Stimulated activated CD4-positive, alpha-beta T cell treated with anti-CD3 and anti-CD28 coated beads, Interleukin-1b, Interleukin-23, amount 100 ng/mL, for 48 hours (primary cell): Measurements from ENCODE around the gene SKAP1.
A peak's percentile ranks its signal among the peaks of the same experiment; 100 is the strongest.
"Not testable (repeated sequence)": the region's sequence is repeated elsewhere in the genome, so short reads cannot be mapped to it uniquely, and the experiment has no call there.

Experiments
- DNase-seq: peaks from one replicate; pipeline ENCODE4 v3.0.0-alpha.2; 2020

The SKAP1 gene

DNA sequence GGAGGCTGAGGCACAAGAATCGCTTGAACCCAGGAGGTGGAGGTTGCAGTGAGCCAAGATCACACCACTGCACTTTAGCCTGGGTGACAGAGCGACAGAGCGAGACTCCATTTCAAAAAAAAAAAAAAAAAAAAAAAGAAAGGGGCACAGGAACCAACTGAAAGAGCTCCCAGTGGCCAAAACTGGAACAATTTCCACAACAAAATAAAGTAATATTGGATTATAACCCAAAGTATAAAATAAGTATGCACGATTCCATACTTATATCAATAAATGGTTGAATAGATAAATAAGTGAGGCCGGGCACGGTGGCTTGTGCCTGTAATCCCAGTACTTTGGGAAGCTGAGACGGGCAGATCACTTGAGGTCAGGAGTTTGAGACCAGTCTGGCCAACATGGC, 19.2 kb downstream of the SKAP1 start:
- not testable (repeated sequence) for DNase-seq

DNA sequence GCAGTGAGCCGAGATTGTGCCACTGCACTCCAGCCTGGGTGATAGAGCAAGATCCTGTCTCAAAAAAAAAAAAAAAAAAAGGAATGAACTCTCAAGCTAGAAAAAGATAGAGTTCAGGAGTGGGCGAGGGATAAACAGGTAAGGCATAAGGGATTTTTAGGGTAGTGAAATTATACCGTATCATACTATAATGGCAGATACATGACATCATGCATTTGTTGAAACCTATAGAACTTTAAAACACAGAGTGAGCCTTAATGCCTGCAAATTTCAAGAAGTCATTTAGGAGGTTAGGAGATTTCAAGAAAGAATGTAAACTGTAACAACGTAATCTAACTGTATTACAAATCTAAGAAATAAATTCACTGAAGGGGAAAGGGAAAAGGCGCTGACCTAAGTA, 20.4 kb downstream of the SKAP1 start:
- DNase-seq: no peak

DNA sequence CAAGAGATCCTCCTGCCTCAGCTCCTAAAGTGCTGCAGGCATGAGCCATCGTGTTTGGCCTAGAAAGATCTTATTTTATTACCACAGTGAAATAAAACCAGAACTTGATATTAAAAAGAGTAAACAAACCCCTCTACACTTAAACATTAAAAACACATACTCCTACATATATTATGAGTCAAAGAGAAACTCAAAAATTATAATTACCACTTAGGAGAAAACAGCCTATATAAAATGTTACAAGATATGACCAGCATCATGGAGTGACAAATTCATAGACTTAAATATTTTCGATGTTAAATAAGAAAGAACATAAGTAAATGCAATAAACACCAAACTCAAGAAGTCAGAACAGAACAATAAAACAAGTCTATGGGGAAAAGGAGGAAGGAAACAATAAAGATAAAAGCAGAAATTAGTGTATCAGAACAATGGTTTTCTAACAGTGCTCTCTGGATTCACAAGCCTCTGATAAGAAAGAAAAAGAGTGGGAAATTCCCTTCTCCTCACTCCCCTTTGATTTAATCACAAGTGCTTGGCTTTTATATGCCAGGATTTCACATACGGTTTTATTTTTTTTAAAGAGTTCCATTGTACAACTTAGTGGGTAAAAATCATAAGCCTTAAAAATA, 23.0 kb downstream of the SKAP1 start:
- DNase-seq: no peak

DNA sequence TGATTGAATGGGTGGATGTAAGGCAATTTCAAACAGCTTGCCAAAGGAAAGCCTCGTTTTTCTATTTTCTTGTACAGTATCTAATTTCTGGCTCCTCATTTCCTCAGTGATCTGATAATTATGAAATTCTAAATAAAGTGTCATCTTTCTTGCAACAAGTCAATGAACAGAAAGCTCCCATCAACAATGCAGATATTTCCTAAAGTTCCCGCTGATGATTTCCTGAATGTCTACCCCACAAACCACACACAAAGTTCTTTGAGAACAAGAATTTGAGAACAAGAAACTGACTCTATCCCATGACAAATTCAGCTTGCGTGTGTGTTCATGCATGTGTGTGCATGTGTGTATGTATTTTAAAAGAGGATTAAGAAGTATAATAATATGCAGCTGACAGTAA, 35.2 kb downstream of the SKAP1 start:
- DNase-seq: no peak

- DNase-seq: no peak
These were observed 36.7 kb downstream of the SKAP1 start for GRCh38 chr17:48393283-48393682.

DNA sequence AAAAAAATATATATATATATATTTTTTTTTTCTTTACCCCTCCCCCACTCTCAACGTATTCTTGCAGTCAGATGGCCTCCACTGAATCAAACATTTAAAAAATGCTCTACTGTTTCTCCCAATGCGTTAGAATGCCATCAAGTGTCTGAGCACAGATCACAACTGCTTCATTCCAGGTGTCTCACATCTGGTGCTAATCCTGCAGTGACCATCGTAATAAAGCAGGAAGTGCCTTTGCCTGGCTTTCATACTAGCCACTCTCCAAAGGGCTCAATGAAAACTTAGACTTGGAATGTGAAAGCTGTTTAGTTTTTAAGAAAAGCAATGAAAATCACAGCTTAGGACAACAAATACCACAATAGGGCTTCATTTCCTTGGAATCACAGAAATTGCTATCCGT, 37.2 kb downstream of the SKAP1 start:
- no peak for DNase-seq

GRCh38 chr17:48391444-48391843, 38.6 kb downstream of the SKAP1 start:
- no peak for DNase-seq

GRCh38 chr17:48389903-48390302, 40.1 kb downstream of the SKAP1 start:
- no peak for DNase-seq

GRCh38 chr17:48388955-48389743, 40.9 kb downstream of the SKAP1 start:
- no peak for DNase-seq

- DNase-seq: no peak
These were observed 43.2 kb downstream of the SKAP1 start for GRCh38 chr17:48386826-48387225.

DNA sequence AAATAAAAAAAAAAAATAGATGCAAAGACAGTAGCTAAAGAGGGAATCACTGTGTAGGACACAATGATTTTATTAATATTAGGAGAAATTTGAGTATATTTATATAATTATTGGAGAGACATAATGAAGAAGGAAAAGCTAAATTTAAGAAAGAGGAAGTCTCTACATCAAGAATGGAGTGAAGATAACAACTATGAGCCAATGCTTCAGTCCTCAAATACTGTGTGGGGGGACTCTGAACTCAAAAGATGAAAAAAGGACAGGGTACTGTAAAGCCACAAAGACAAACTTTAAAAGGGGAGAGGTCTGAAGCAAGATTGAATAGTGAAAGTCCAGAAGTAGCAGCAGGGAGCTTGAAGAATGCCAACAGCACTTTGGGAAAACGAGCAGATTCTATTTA, 44.7 kb downstream of the SKAP1 start:
- DNase-seq: no peak

- DNase-seq: no peak
These were observed 45.9 kb downstream of the SKAP1 start for GRCh38 chr17:48384164-48384563.

DNA sequence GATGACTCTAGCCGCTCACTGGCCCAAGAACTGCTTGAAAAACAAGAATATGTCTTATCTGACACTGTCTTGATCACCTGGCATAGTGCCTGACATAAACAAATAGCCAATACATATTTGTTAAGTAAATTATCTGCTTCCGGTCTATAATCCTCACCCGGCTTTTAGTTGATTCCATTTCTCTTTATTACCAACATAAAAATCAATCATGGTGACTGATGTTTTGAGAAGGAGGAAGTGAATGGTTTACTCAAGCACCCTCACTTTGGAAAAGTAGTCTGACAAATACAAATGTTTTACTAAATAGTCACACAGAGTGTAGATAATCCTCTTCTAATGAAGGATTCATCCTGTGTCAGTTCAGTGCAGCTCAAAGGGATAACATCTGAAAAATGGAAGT, 47.0 kb downstream of the SKAP1 start:
- DNase-seq: no peak

DNA sequence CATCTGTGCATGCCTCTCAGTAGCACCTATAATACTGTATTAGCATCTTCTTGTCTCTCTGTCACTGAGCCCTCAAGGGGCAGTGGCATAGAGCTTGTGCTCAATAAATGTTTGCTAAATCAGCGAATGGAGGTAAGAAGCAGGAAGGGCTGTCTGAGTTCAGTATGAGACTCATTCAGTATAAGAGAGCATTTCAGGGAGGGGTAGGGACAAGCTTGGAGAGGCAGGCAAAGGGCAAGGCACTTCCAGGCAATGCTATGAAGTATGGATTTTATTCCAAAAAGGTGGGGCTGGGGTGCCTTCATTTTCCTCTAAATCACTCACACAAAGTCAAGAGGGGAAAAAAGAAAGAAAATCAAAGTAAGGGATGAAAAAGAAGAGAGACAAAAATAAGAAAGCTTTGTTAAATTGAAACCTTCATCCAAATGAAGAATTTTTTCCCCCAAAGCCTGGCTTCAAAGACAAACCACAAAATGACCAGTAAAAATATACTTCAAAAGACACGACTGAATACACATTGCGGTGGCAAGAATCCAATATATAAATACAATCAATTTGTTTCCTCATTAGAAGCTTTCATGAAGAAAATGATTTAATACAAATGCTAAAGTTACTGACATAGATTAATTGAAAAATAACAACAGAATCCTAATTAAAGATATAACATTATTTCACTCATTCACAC, 51.2 kb downstream of the SKAP1 start:
- no peak for DNase-seq

DNA sequence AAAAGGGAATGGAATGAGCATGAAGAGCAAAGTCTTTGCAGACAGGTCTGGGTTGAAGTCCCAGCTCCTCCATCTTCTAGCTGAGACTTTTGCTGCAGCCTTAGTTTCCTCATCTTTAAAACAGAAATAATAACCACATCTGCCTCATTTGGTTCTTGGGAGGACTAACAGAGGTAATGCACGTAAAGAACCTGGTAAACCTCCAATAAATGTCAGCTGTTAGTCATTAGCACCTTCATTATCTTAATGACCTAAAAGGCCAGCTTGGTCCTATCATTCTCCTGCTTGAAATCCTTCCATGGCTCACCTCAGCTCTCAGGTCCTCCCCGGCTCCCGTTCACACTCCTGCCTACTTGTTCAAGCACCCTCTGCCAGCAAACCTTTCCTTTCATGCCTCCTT, 51.8 kb downstream of the SKAP1 start:
- no peak for DNase-seq

DNA sequence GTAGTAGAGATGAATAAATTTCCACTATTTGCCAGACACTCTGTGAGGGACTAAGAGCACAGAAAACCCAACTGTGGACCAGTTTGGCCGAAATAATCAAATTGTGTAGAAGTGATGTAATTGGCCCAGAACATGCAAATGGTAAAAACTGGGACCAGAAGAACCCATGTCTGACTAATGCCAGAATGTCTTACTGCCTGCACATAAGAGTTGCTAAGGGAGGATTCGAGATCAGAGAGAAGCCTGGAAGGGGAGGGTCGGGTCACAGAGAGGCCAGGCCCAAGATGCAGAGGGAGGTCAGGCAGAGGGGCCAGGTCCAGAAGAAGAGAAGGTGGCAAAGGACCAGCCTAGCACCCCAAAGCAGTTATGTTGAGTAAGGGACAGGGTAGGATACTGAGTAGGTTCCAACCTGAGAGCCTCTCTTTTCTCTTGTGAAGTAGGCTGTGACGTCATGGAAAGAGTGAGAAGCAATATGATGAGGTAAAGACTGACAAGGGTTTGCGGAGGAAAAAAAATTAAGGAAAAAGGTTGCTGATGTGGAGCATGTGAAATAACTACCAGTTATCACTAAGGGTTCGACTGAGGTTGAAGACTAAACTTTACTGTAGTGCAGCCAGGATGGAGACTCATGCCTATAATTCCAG, 53.2 kb downstream of the SKAP1 start:
- DNase-seq: no peak

DNA sequence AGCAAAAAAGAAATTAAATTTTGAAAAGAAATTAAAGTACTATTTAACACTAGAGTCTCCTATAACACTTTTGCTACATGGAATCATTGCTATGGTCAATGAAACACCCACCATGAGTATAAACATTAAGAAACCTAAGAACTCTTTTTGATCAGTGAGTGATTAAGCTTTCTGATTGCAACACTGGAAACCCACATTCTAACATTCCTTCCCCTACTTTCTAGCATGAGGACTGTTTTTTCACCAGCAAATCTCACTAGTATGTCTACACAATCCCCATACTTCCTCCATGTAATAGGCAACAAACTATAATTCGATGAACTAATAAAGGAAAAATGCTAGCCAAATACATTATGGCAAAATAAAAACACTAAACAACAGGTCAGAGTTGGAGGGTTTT, 54.7 kb downstream of the SKAP1 start:
- DNase-seq: no peak

GRCh38 chr17:48374650-48375230, 55.3 kb downstream of the SKAP1 start:
- peak; percentile 12 for DNase-seq

GRCh38 chr17:48373883-48374282, 56.1 kb downstream of the SKAP1 start:
- no peak for DNase-seq

- DNase-seq: no peak
These were observed 56.7 kb downstream of the SKAP1 start for GRCh38 chr17:48373130-48373830.

DNA sequence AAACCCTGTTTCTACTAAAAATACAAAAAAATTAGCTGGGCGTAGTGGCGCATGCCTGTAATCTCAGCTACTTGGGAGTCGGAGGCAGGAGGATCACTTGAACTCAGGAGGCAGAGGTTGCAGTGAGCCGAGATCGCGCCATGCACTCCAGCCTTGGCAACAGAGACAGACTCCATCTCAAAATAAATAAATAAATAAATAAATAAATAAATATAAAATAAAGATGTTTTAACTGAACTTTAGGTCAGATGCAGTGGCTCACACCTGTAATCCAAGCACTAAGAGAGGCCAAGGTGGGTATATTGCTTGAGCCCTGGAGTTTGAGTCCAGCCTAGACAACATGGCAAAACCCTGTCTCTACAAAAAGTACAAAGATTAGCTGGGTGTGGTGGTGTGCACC, 61.0 kb downstream of the SKAP1 start:
- not testable (repeated sequence) for DNase-seq

DNA sequence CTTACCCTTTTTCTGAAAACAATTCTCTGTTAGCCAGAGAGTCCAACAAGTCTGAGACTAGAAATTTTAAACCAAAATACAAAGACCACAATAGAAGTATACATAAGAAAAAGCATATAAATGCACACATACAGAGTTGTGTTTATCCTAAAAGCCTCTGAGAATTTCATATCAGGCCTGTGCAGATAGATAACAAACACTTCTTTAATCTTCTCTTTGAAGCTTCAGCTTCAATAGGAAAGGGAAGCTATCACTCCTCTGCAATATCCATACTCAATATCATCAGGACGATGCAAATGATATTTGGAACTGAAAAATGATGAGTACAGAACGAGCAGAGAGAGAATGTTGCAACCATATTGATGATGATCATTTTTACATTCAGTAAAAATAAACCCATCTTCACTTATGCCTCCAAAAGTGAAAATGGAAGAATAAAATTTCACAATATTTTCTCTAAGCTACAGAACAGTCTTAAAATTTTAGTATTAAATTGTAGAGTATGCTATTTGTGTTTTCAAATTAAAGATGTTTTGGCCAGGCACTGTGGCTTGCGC, 61.6 kb downstream of the SKAP1 start:
- DNase-seq: no peak
